Panc1 (cell line): ENCODE data around the gene CYP26C1. TPM values are rescaled to one million over a fixed set of nuclear protein-coding genes. Genes with fewer than 3 reads are reported as not detected.

Source experiments
- ATAC-seq: fragments of 200-7000 bp; cut with Tn5 transposase; 2 replicates; pipeline ENCODE4 v1.9.1; 2020; ENCODE audit warnings: mild to moderate bottlenecking, moderate library complexity
- BruUV-seq: library from RNA; stranded (reverse); fragments of 400-500 nt; replicated peaks from 2 replicates; lab custom pipeline; 2021; lab: Mats Ljungman, UMichigan
- CTCF ChIA-PET: fragments of 300-600 bp; sonication (Branson Sonifier 250); formaldehyde crosslinking; loops from one replicate; lab custom pipeline; 2022; ENCODE audit warnings: antibody characterized with exemption; lab: Charles Lee
- POLR2A ChIA-PET: fragments of 300-600 bp; sonication (Branson Sonifier 250); formaldehyde crosslinking; loops from one replicate; lab custom pipeline; 2022; ENCODE audit warnings: antibody characterized with exemption; lab: Charles Lee
- DNase-seq: peaks from one replicate; pipeline ENCODE4 v3.0.0-alpha.2; 2010; ENCODE audit warnings: low read depth, low spot score
- H3K27ac ChIP-seq: 2 replicates; pipeline ENCODE4 v1.5.1; 2011; ENCODE audit warnings: mild to moderate bottlenecking, low read length, inconsistent platforms
- H3K27me3 ChIP-seq: fragments of 200-500 bp; sonication (Bioruptor generic); 2 replicates; pipeline ENCODE4 v1.6.0; 2014; ENCODE audit warnings: low read length, inconsistent platforms; ENCODE audit not compliant: control insufficient read depth, insufficient read depth
- H3K36me3 ChIP-seq: fragments of 200-500 bp; sonication (Bioruptor generic); 2 replicates; pipeline ENCODE4 v1.5.1; 2014; ENCODE audit warnings: inconsistent platforms, mild to moderate bottlenecking, low read length, moderate library complexity; ENCODE audit not compliant: control insufficient read depth, insufficient read depth
- H3K4me1 ChIP-seq: 2 replicates; pipeline ENCODE4 v1.5.1; 2011; ENCODE audit warnings: inconsistent platforms, mild to moderate bottlenecking, low read length, moderate library complexity; ENCODE audit not compliant: control insufficient read depth, insufficient read depth
- H3K4me3 ChIP-seq, 2 experiments: 2 replicates each; pipeline ENCODE4 v1.5.1; 2011 to 2012; ENCODE audit warnings: low read depth in 2 of 2, low read length in 2 of 2, mild to moderate bottlenecking in 2 of 2, inconsistent platforms in 1 of 2, moderate library complexity in 1 of 2
- H3K9me3 ChIP-seq: fragments of 200-500 bp; sonication (Bioruptor generic); 2 replicates; pipeline ENCODE4 v1.5.1; 2014; ENCODE audit warnings: low read depth, mild to moderate bottlenecking, inconsistent platforms, low read length, moderate library complexity; ENCODE audit not compliant: control insufficient read depth, insufficient read depth
- POLR2AphosphoS5 ChIP-seq: IDR thresholded peaks from 2 replicates; pipeline ENCODE4 v1.6.1; 2012; ENCODE audit warnings: mild to moderate bottlenecking, low read depth, low read length, moderate library complexity
- SIN3A ChIP-seq: IDR thresholded peaks from 2 replicates; pipeline ENCODE4 v1.6.1; 2012; ENCODE audit warnings: low read depth, mild to moderate bottlenecking, low read length, moderate library complexity, borderline replicate concordance; ENCODE audit not compliant: insufficient read depth
- TCF7L2 ChIP-seq: IDR thresholded peaks from 2 replicates; pipeline ENCODE4 v1.6.1; 2011; ENCODE audit warnings: mild to moderate bottlenecking, low read depth, low read length, inconsistent platforms
- in situ Hi-C: cut with HindIII; loops from 2 replicates; pipeline ENCODE4 v1.10.0; 2016; ENCODE audit warnings: low sequenced_read_pairs, low pct_unique_long_range_greater_than_20kb
- intact Hi-C: fragments of 100-400 bp; cut with micrococcal nuclease; formaldehyde crosslinking; loops from one replicate; pipeline ENCODE4 v1.10.0; 2022; ENCODE audit not compliant: unreplicated experiment
- total RNA-seq: library from RNA; stranded (reverse); gene quantifications from one replicate; pipeline ENCODE4 v1.2.1, GENCODE V29; 2021; ENCODE audit not compliant: unreplicated experiment
- TF ChIP-seq, protein P1 (sequence below), 2 experiments: IDR thresholded peaks; 2 replicates each; pipeline ENCODE4 v1.6.1; 2011 to 2012; ENCODE audit warnings: low read depth in 2 of 2, control low read depth in 1 of 2, low read length in 1 of 2, mild to moderate bottlenecking in 1 of 2, moderate library complexity in 1 of 2; ENCODE audit not compliant: insufficient read depth in 1 of 2
- TF ChIP-seq, protein P2 (sequence below): fragments of 450-650 bp; IDR thresholded peaks from 2 replicates; pipeline ENCODE4 v1.5.1; 2017; ENCODE audit warnings: mild to moderate bottlenecking

The CYP26C1 gene
- total RNA-seq, 1 experiment from 2014 or later: 1.1 TPM

DNA sequence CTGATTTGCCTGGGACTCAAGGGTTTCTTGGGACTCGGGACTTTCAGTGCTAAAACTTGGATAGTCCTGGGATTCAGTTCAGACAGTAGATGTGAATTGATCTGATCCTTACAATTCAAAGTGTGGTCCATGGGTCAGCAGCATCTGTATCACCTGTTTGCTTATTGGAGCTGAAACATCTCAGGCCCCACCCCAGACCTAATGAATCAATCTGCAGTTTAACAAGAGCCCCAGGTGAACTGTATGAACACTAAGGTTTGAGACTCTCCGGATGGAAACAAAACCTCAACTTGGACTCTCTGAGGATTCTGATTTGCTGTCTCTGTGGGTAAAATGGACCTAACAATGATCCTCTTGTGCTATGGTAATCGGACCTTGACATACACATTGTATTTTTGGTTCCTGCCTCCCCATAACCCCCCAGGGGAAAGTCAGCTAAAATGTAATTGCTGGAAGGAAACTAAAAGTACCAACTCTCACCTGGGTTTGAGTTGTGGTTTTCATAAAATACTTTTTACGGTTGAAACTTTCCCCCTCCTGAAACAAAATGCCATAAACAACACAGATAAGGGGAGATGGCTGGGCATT is 24.8 kb downstream of the CYP26C1 start:
- TF ChIP-seq, protein P1, sequence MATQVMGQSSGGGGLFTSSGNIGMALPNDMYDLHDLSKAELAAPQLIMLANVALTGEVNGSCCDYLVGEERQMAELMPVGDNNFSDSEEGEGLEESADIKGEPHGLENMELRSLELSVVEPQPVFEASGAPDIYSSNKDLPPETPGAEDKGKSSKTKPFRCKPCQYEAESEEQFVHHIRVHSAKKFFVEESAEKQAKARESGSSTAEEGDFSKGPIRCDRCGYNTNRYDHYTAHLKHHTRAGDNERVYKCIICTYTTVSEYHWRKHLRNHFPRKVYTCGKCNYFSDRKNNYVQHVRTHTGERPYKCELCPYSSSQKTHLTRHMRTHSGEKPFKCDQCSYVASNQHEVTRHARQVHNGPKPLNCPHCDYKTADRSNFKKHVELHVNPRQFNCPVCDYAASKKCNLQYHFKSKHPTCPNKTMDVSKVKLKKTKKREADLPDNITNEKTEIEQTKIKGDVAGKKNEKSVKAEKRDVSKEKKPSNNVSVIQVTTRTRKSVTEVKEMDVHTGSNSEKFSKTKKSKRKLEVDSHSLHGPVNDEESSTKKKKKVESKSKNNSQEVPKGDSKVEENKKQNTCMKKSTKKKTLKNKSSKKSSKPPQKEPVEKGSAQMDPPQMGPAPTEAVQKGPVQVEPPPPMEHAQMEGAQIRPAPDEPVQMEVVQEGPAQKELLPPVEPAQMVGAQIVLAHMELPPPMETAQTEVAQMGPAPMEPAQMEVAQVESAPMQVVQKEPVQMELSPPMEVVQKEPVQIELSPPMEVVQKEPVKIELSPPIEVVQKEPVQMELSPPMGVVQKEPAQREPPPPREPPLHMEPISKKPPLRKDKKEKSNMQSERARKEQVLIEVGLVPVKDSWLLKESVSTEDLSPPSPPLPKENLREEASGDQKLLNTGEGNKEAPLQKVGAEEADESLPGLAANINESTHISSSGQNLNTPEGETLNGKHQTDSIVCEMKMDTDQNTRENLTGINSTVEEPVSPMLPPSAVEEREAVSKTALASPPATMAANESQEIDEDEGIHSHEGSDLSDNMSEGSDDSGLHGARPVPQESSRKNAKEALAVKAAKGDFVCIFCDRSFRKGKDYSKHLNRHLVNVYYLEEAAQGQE (IDR thresholded peaks at IDR 0.05; ENCODE audit: insufficient read depth in 1 of 2, low read depth in 2 of 2, low read length in 1 of 2): no peak
- TF ChIP-seq POLR2AphosphoS5 (no peak), TCF7L2 (no peak), SIN3A (no peak)
- TF ChIP-seq, protein P2, sequence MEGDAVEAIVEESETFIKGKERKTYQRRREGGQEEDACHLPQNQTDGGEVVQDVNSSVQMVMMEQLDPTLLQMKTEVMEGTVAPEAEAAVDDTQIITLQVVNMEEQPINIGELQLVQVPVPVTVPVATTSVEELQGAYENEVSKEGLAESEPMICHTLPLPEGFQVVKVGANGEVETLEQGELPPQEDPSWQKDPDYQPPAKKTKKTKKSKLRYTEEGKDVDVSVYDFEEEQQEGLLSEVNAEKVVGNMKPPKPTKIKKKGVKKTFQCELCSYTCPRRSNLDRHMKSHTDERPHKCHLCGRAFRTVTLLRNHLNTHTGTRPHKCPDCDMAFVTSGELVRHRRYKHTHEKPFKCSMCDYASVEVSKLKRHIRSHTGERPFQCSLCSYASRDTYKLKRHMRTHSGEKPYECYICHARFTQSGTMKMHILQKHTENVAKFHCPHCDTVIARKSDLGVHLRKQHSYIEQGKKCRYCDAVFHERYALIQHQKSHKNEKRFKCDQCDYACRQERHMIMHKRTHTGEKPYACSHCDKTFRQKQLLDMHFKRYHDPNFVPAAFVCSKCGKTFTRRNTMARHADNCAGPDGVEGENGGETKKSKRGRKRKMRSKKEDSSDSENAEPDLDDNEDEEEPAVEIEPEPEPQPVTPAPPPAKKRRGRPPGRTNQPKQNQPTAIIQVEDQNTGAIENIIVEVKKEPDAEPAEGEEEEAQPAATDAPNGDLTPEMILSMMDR: no peak
- POLR2A ChIA-PET: no interaction called here
- CTCF ChIA-PET: no interaction called here
- Histone ChIP-seq H3K9me3 (no peaks in the 10 kb centered on the region), H3K27me3 (no peaks in the 10 kb centered on the region), H3K4me3 (no peak overlapping the region), H3K4me1 (no peaks in the 10 kb centered on the region), H3K36me3 (no peaks in the 10 kb centered on the region), H3K27ac (no peak overlapping the region)
- ATAC-seq (no peak), DNase-seq (no peak)
- intact Hi-C loops: no loop called here
- BruUV-seq: no TSS peak
- in situ Hi-C loops: no loop called here

DNA sequence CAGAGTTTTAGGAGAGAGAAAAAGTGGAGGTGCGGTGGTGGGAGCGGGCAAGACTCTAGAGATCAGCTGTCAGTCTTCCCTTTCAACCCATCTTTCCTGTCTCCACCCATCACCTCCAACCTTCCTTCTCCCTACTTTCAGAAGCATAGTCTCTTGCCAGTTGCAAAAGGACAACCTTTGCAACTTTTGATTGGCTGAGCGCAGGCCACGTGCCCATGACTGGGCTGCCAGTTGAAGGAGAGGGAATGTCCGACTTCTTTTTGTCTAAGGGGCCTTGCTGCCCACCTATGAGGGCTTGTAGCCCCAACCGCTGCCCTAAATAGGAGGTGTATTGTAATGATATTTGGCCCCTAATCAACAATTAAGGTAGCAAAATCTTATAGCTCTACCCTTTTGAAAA is 25.7 kb downstream of the CYP26C1 start:
- Histone ChIP-seq H3K27me3 (no peaks in the 10 kb centered on the region), H3K27ac (no peak overlapping the region), H3K36me3 (no peaks in the 10 kb centered on the region), H3K9me3 (no peaks in the 10 kb centered on the region), H3K4me1 (no peaks in the 10 kb centered on the region), H3K4me3 (no peak overlapping the region)
- CTCF ChIA-PET: no interaction called here
- TF ChIP-seq POLR2AphosphoS5: no peak
- TF ChIP-seq TCF7L2: no peak
- TF ChIP-seq, protein P1 (IDR thresholded peaks at IDR 0.05; ENCODE audit: insufficient read depth in 1 of 2, low read depth in 2 of 2, low read length in 1 of 2): no peak
- TF ChIP-seq, protein P2: no peak
- no peak for TF ChIP-seq SIN3A
- BruUV-seq: no TSS peak
- DNase-seq: no peak
- in situ Hi-C loops (no loop called here), intact Hi-C loops (no loop called here)
- no peak for ATAC-seq
- POLR2A ChIA-PET: no interaction called here
